Stimulated activated naive CD8-positive, alpha-beta T cell treated with anti-CD3 and anti-CD28 coated beads, Interleukin-15, Interleukin-2, amounts not matched to agents 100 ng/mL and 50 ng/mL, for 24 hours (primary cell): Measurements from ENCODE around the gene NUPR1.
"Not testable (repeated sequence)": the region's sequence is repeated elsewhere in the genome, so short reads cannot be mapped to it uniquely, and the experiment has no call there.

Experiments
- H3K27ac Mint-ChIP-seq: one replicate; pipeline ENCODE4 v1.8.0; 2021; ENCODE audit warnings: mild to moderate bottlenecking, mixed read lengths
- H3K27me3 Mint-ChIP-seq: one replicate; pipeline ENCODE4 v1.8.0; 2021; ENCODE audit warnings: mixed read lengths
- H3K36me3 Mint-ChIP-seq: one replicate; pipeline ENCODE4 v1.8.0; 2021; ENCODE audit warnings: low read depth, mixed read lengths
- H3K4me1 Mint-ChIP-seq: one replicate; pipeline ENCODE4 v1.8.0; 2021; ENCODE audit warnings: low read depth, mixed read lengths
- H3K4me3 Mint-ChIP-seq: one replicate; pipeline ENCODE4 v1.8.0; 2021; ENCODE audit warnings: mild to moderate bottlenecking, mixed read lengths
- H3K9me3 Mint-ChIP-seq: one replicate; pipeline ENCODE4 v1.8.0; 2021; ENCODE audit warnings: mixed read lengths

NUPR1 gene

GRCh38 chr16:28566233-28566925 lies 27.6 kb upstream of the NUPR1 start:
- H3K27me3 Mint-ChIP-seq, H3K27ac Mint-ChIP-seq, H3K9me3 Mint-ChIP-seq, H3K4me3 Mint-ChIP-seq: not testable (repeated sequence)
- Mint-ChIP-seq H3K4me1 (peaks cover 17% of the 10 kb centered on the region), H3K36me3 (peaks cover 28% of the 10 kb centered on the region)

- Mint-ChIP-seq H3K36me3 (peaks cover 42% of the 10 kb centered on the region), H3K4me1 (peaks cover 29% of the 10 kb centered on the region)
These were observed 24.4 kb upstream of the NUPR1 start for GRCh38 chr16:28563218-28563617.

GRCh38 chr16:28562199-28562598 lies 23.4 kb upstream of the NUPR1 start:
- Mint-ChIP-seq H3K27ac (no peak overlapping the region), H3K36me3 (peaks cover 41% of the 10 kb centered on the region), H3K4me1 (peaks cover 30% of the 10 kb centered on the region), H3K4me3 (no peak overlapping the region), H3K9me3 (peaks cover 2% of the 10 kb centered on the region), H3K27me3 (no peaks in the 10 kb centered on the region)

More at GRCh38 chr16:28563218-28563617, 24.4 kb upstream of the NUPR1 start:
- Mint-ChIP-seq H3K27me3 (no peaks in the 10 kb centered on the region), H3K4me3 (no peak overlapping the region), H3K9me3 (peaks cover 7% of the 10 kb centered on the region), H3K27ac (no peak overlapping the region)

- H3K4me1 Mint-ChIP-seq, result peaks cover 35% of the 10 kb centered on the region
- H3K4me3 Mint-ChIP-seq, result no peak overlapping the region
- no peaks in the 10 kb centered on the region for H3K9me3 Mint-ChIP-seq
- H3K36me3 Mint-ChIP-seq, result peaks cover 40% of the 10 kb centered on the region
- no peak overlapping the region for H3K27ac Mint-ChIP-seq
- H3K27me3 Mint-ChIP-seq, result no peaks in the 10 kb centered on the region
These were observed 22.9 kb upstream of the NUPR1 start for GRCh38 chr16:28561557-28562187.

GRCh38 chr16:28558456-28558855 lies 19.7 kb upstream of the NUPR1 start:
- Mint-ChIP-seq H3K9me3 (no peaks in the 10 kb centered on the region), H3K27me3 (no peaks in the 10 kb centered on the region), H3K4me1 (peaks cover 55% of the 10 kb centered on the region), H3K36me3 (peaks cover 24% of the 10 kb centered on the region), H3K27ac (no peak overlapping the region), H3K4me3 (no peak overlapping the region)

- Mint-ChIP-seq H3K4me3 (no peak overlapping the region), H3K4me1 (peaks cover 57% of the 10 kb centered on the region), H3K27me3 (no peaks in the 10 kb centered on the region), H3K9me3 (no peaks in the 10 kb centered on the region), H3K36me3 (peaks cover 24% of the 10 kb centered on the region), H3K27ac (no peak overlapping the region)
These were observed 18.1 kb upstream of the NUPR1 start for GRCh38 chr16:28556914-28557320.

- Mint-ChIP-seq H3K4me3 (peak overlapping the region; percentile 3), H3K27me3 (no peaks in the 10 kb centered on the region), H3K9me3 (no peaks in the 10 kb centered on the region), H3K27ac (peak overlapping the region; percentile 36), H3K4me1 (peaks cover 56% of the 10 kb centered on the region), H3K36me3 (peaks cover 24% of the 10 kb centered on the region)
These were observed 16.8 kb upstream of the NUPR1 start for GRCh38 chr16:28555561-28555960.

GRCh38 chr16:28554634-28555423 lies 16.1 kb upstream of the NUPR1 start:
- Mint-ChIP-seq H3K4me3 (peak overlapping the region; percentile 88), H3K9me3 (no peaks in the 10 kb centered on the region), H3K27ac (peak overlapping the region; percentile 88), H3K36me3 (peaks cover 22% of the 10 kb centered on the region), H3K4me1 (peaks cover 51% of the 10 kb centered on the region), H3K27me3 (no peaks in the 10 kb centered on the region)

- Mint-ChIP-seq H3K27ac (peak within 1 kb of the TSS; percentile 97), H3K4me1 (peaks cover 50% of the 10 kb centered on the region), H3K9me3 (no peaks in the 10 kb centered on the region), H3K4me3 (peak within 1 kb of the TSS; percentile 88), H3K36me3 (peaks cover 14% of the 10 kb centered on the region), H3K27me3 (no peaks in the 10 kb centered on the region)
These were observed 15.2 kb upstream of the NUPR1 start, which contains the start of gene SGF29 for GRCh38 chr16:28553776-28554633. Gene SGF29, plus strand, starts transcription at chr16:28553920. Its CDS starts 27,150 bp downstream, at chr16:28581070.

- H3K36me3 Mint-ChIP-seq, result no peaks in the 10 kb centered on the region
- no peaks in the 10 kb centered on the region for H3K27me3 Mint-ChIP-seq
- no peaks in the 10 kb centered on the region for H3K9me3 Mint-ChIP-seq
- H3K4me1 Mint-ChIP-seq, result peaks cover 21% of the 10 kb centered on the region
- no peak overlapping the region for H3K27ac Mint-ChIP-seq
- H3K4me3 Mint-ChIP-seq, result no peak overlapping the region
These were observed 10.6 kb upstream of the NUPR1 start for GRCh38 chr16:28549301-28549899.

GRCh38 chr16:28548306-28548802 lies 9.6 kb upstream of the NUPR1 start:
- no peaks in the 10 kb centered on the region for H3K27me3 Mint-ChIP-seq
- H3K27ac Mint-ChIP-seq, result no peak overlapping the region
- no peaks in the 10 kb centered on the region for H3K9me3 Mint-ChIP-seq
- no peaks in the 10 kb centered on the region for H3K36me3 Mint-ChIP-seq
- no peak overlapping the region for H3K4me3 Mint-ChIP-seq
- peaks cover 15% of the 10 kb centered on the region for H3K4me1 Mint-ChIP-seq

- no peaks in the 10 kb centered on the region for H3K27me3 Mint-ChIP-seq
- H3K4me1 Mint-ChIP-seq, result peaks cover 4% of the 10 kb centered on the region
These were observed 7.9 kb upstream of the NUPR1 start for GRCh38 chr16:28546626-28547025.

GRCh38 chr16:28545964-28546363 lies 7.2 kb upstream of the NUPR1 start:
- not testable (repeated sequence) for H3K4me3 Mint-ChIP-seq, H3K27me3 Mint-ChIP-seq, H3K27ac Mint-ChIP-seq, H3K9me3 Mint-ChIP-seq, H3K4me1 Mint-ChIP-seq, H3K36me3 Mint-ChIP-seq

More at GRCh38 chr16:28546626-28547025, 7.9 kb upstream of the NUPR1 start:
- Mint-ChIP-seq H3K36me3 (no peaks in the 10 kb centered on the region), H3K9me3 (no peaks in the 10 kb centered on the region), H3K27ac (no peak overlapping the region), H3K4me3 (no peak overlapping the region)

- Mint-ChIP-seq H3K9me3 (no peaks in the 10 kb centered on the region), H3K27ac (no peak overlapping the region), H3K4me1 (peaks cover 4% of the 10 kb centered on the region), H3K27me3 (no peaks in the 10 kb centered on the region), H3K4me3 (no peak overlapping the region), H3K36me3 (no peaks in the 10 kb centered on the region)
These were observed 6.2 kb upstream of the NUPR1 start for GRCh38 chr16:28544998-28545397.
